Neural progenitor cell (in vitro differentiated cells): ENCODE measurements around the gene ZPBP.

Experiments used
- CTCF ChIP-seq: fragments of 200-600 bp; sonication (generic); IDR thresholded peaks from 2 replicates; pipeline ENCODE4 v1.5.1; 2017; ENCODE audit warnings: antibody characterized with exemption, mild to moderate bottlenecking
- EZH2 ChIP-seq: fragments of 200-600 bp; sonication (generic); IDR thresholded peaks from 2 replicates; pipeline ENCODE4 v1.6.1; 2017; ENCODE audit warnings: antibody characterized with exemption, mild to moderate bottlenecking, moderate library complexity
- EZH2phosphoT487 ChIP-seq: fragments of 200-600 bp; sonication (generic); IDR thresholded peaks from 2 replicates; pipeline ENCODE4 v1.6.1; 2017; ENCODE audit warnings: antibody characterized with exemption

DNA sequence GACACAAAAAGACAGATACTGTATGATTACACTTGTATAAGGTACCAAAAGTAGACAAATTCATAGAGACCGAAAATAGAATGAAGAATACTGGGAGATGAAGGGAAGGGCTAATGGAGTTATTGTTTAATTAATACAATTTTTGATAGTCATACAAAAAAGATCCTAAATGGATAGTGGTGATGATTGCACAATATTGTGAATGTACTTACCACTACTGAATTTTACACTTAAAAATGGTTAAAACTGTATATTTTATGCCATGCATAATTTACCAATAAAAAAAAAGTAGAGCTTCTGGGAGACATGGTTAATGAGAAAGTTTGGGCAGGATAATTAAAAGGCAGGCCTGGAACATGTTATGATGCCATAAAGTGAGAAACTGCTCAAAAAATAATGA, 119.0 kb downstream of the ZPBP start:
- no peak for TF ChIP-seq EZH2
- no peak for TF ChIP-seq CTCF
- TF ChIP-seq EZH2phosphoT487 = no peak
